Nephron progenitor cell (in vitro differentiated cells): ENCODE measurements around the gene RNGTT.

Experiments used
- DNase-seq: peaks from one replicate; pipeline ENCODE4 v3.0.0; 2021
- H3K27ac Mint-ChIP-seq: 2 replicates; pipeline ENCODE4 v1.8.0; 2021; ENCODE audit warnings: mild to moderate bottlenecking, moderate library complexity, mixed read lengths
- H3K27me3 Mint-ChIP-seq: 2 replicates; pipeline ENCODE4 v1.8.0; 2021; ENCODE audit warnings: mild to moderate bottlenecking, low read depth, mixed read lengths; ENCODE audit not compliant: poor library complexity
- H3K36me3 Mint-ChIP-seq: 2 replicates; pipeline ENCODE4 v1.8.0; 2021; ENCODE audit warnings: low read depth, mixed read lengths
- H3K4me1 Mint-ChIP-seq: 2 replicates; pipeline ENCODE4 v1.8.0; 2021; ENCODE audit warnings: mixed read lengths
- H3K4me3 Mint-ChIP-seq: 2 replicates; pipeline ENCODE4 v1.8.0; 2021; ENCODE audit warnings: mild to moderate bottlenecking, moderate library complexity, mixed read lengths
- H3K9me3 Mint-ChIP-seq: 2 replicates; pipeline ENCODE4 v1.8.0; 2021; ENCODE audit warnings: mild to moderate bottlenecking, moderate library complexity, mixed read lengths
- CTCF ChIP-seq: fragments of 200-600 bp; sonication (generic); IDR thresholded peaks from 2 replicates; pipeline ENCODE4 v1.5.0; 2021; ENCODE audit warnings: antibody characterized with exemption

The RNGTT gene

GRCh38 chr6:88651400-88651799 is 312.0 kb downstream of the RNGTT start:
- Mint-ChIP-seq H3K4me1 (no peaks in the 10 kb centered on the region), H3K27ac (no peak overlapping the region), H3K27me3 (no peaks in the 10 kb centered on the region), H3K36me3 (peaks cover 2% of the 10 kb centered on the region), H3K9me3 (no peaks in the 10 kb centered on the region), H3K4me3 (no peak overlapping the region)
- DNase-seq, result no peak
- TF ChIP-seq CTCF, result no peak

DNA sequence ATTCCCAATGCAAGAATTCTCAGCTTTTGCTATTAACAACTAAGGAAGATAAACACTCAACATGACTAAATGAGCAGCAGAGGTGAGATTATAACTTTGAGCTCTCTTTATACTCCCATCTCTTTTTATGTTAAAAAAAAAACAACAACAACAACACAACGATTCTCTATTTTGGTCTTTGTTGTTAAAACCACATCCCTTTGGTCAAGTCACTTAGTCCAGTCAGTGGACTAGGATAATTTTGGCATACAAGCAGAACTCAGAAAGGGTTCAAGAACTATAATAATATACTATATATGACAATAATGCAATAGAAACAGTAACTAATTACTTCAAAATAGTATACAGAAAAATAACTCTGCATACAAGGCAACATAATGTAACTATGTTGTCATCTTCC is 312.4 kb downstream of the RNGTT start:
- H3K36me3 Mint-ChIP-seq, result no peaks in the 10 kb centered on the region
- H3K9me3 Mint-ChIP-seq, result no peaks in the 10 kb centered on the region
- no peaks in the 10 kb centered on the region for H3K27me3 Mint-ChIP-seq
- H3K4me3 Mint-ChIP-seq, result no peak overlapping the region
- no peak overlapping the region for H3K27ac Mint-ChIP-seq
- no peak for TF ChIP-seq CTCF
- no peak for DNase-seq
- H3K4me1 Mint-ChIP-seq, result no peaks in the 10 kb centered on the region

DNA sequence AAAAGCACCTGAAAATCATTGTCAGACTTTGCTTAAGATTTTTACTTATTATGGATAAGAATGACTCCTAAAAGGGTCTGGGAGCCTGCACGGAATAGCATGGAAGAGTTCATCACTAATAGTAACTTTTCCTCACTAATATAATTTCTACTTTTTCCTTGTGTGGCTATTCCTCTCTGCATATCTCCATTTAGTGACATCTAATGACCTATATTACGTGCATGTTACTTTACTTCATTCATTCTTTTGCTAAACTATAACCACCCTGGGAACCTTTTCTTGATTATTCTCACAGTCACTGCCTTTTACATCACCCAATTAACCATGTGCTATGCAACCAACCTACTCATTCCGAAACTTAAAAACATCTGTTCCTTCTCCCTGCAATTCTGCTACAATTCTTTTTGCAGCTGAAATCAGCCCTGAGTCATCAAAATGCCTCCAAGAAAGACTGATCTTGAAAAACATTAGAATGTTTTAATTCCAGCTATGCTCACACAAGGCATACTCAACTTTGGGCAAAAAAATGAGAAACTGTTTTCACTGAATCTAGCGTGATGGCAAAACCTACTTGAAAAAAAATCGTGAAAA is 313.3 kb downstream of the RNGTT start:
- H3K9me3 Mint-ChIP-seq, result peaks cover 4% of the 10 kb centered on the region

DNA sequence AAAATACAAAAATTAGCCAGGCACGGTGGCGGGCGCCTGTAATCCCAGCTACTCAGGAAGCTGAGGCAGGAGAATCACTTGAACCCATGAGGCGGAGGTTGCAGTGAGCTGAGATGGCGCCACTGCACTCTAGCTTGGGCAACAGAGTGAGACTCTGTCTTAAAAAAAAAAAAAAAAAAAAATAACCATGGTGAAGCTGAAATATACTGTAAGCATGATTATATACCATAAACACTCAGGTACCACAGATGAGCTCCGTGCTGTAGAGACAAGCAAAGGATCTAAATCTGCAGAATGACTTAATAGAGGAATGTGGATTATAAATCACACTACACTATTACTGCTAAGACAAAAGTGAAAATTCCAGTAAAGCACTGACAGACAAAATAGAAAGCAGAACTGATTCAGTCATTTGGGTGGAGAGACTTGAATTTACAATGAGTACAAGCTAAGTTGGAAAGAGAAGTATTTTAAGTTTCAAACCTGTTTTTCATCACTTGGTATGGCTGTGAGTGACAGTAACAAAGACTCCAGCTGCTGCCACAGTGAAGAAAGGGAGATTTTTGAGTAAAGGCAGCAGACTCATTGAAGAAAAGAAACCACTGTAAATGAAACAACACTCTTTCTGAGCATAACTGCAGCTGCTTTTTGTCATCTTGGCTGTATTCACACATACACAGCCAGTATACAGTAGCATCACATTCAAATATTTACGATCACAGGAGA is 322.1 kb downstream of the RNGTT start:
- DNase-seq, result no peak

More for the DNA sequence above, 313.3 kb downstream of the RNGTT start:
- no peak for TF ChIP-seq CTCF
- Mint-ChIP-seq H3K27me3 (no peaks in the 10 kb centered on the region), H3K27ac (no peak overlapping the region), H3K4me1 (no peaks in the 10 kb centered on the region), H3K4me3 (no peak overlapping the region), H3K36me3 (no peaks in the 10 kb centered on the region)
- DNase-seq, result no peak

DNA sequence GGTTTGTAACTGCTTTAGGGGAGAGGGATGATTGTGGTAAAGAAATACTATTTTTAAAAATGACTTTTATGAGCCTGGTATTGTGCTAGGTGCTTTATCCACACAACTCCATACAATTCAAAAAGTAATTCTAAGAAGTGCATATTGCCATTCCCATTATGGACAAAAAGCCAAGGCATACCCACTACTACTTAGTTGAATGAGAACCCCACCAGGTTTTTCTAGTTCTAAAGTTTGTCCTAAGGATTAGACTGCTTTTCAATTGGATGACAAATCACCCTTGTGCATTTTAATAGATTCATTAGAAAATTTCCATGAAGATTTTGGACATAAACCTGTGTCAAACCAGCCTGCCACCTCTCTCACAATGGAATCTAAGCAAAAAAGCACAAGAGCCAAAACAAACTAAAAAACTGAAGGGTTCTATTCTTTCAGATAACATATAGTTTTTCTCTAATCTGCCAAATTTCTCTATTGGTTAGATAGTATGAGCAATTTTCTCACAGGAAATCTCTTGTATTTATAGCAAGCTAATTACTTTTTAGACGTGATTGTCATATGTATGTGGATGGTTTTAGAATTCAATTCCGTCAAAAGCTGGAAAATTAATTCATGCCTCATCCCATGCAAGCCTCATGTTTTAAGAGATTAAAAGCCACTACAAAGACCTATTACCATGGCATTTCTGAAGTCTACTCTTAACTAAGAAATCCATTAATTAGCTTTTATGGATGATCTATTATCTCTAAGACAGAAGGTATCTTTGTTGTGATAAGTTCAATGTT is 325.5 kb downstream of the RNGTT start:
- TF ChIP-seq CTCF, result no peak
- no peak for DNase-seq
- H3K4me3 Mint-ChIP-seq, result no peak overlapping the region
- no peaks in the 10 kb centered on the region for H3K36me3 Mint-ChIP-seq
- H3K4me1 Mint-ChIP-seq, result peaks cover 10% of the 10 kb centered on the region
- H3K27me3 Mint-ChIP-seq, result no peaks in the 10 kb centered on the region
- H3K27ac Mint-ChIP-seq, result no peak overlapping the region
- no peaks in the 10 kb centered on the region for H3K9me3 Mint-ChIP-seq

More for the DNA sequence above, 322.1 kb downstream of the RNGTT start:
- peak overlapping the region; percentile 10 for H3K27ac Mint-ChIP-seq
- H3K27me3 Mint-ChIP-seq, result no peaks in the 10 kb centered on the region
- no peak for TF ChIP-seq CTCF
- no peaks in the 10 kb centered on the region for H3K36me3 Mint-ChIP-seq
- peaks cover 4% of the 10 kb centered on the region for H3K9me3 Mint-ChIP-seq
- no peak overlapping the region for H3K4me3 Mint-ChIP-seq
- peaks cover 10% of the 10 kb centered on the region for H3K4me1 Mint-ChIP-seq
